Measurements from ENCODE around the gene SSTR3.
A peak's percentile ranks its signal among the peaks of the same experiment; 100 is the strongest.

Gene SSTR3

DNA sequence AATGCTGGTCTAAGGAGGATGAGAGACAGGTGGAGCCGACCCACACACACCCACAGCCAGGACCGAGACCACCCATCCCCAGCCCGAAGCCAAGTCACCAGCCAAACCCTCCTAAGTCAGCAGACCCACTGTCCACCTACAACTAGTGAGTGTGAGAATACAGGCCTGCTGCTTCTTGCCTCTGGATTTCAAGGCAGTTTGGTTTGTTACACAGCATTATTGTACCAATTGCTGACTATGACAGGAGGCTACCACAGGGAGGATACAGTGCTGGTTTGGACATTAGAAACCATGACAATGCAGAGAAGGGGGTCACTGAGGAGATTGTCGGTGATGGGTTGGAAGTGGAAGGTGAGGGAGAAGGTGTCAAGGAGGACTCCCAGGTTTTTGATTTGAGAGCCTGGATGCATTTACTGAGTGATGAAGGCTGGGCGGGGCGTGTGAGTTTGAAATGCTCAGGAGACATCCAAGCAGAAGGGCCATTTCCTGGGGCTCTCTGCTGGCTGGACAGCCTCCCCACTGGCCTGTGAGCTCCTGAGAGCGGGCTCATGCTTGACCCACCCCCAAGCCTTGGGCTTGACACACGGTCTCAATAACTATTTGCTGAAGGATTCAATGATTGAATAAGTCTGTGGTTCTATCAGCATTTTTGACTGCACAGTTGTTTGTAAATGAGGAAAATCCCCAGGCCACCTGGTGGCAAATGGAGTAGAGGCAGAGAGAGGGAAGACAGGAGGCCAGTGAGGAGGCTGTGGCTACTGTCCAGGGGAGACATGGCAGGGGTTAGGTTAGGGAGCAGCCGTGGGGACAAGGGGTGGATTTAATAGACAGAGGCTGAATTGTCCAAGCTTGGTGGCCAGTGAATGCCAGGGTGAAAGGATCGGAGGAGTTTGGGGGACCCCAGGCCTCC lies 9.4 kb upstream of the SSTR3 start:
- no peak overlapping the region for H3K4me3 ChIP-seq
- no peak overlapping the region for H3K9ac ChIP-seq
- TF ChIP-seq Cebpa-rat (IDR thresholded peaks at IDR 0.05) = no peak
- peaks cover 41% of the 10 kb centered on the region for H4K20me1 ChIP-seq
- peak overlapping the region; percentile 43; the same call in 1 of the 2 replicates for H3K4me2 ChIP-seq
- H3K36me3 ChIP-seq = peaks cover 46% of the 10 kb centered on the region
- H3K27ac ChIP-seq = no peak overlapping the region
- no peaks in the 10 kb centered on the region for H3K9me3 ChIP-seq
- H3K4me1 ChIP-seq = peaks cover 61% of the 10 kb centered on the region
- no peaks in the 10 kb centered on the region for H3K27me3 ChIP-seq

- Histone ChIP-seq H3K9ac (no peak overlapping the region), H3K9me3 (no peaks in the 10 kb centered on the region), H3K36me3 (peaks cover 35% of the 10 kb centered on the region), H3K4me3 (no peak overlapping the region), H4K20me1 (peaks cover 30% of the 10 kb centered on the region), H3K27me3 (no peaks in the 10 kb centered on the region), H3K4me1 (peaks cover 50% of the 10 kb centered on the region), H3K27ac (no peak overlapping the region), H3K4me2 (peak overlapping the region; percentile 43)
- TF ChIP-seq Cebpa-rat (IDR thresholded peaks at IDR 0.05) = no peak
Measured at GRCh38 chr22:37220543-37220981, 8.3 kb upstream of the SSTR3 start.

GRCh38 chr22:37219533-37219932 lies 7.3 kb upstream of the SSTR3 start:
- H3K4me2 ChIP-seq = peak overlapping the region; percentile 34
- H3K4me3 ChIP-seq = no peak overlapping the region
- H3K4me1 ChIP-seq = peaks cover 44% of the 10 kb centered on the region
- TF ChIP-seq Cebpa-rat (IDR thresholded peaks at IDR 0.05) = no peak
- no peaks in the 10 kb centered on the region for H3K9me3 ChIP-seq
- H3K27me3 ChIP-seq = no peaks in the 10 kb centered on the region
- no peak overlapping the region for H3K9ac ChIP-seq
- H3K36me3 ChIP-seq = peaks cover 24% of the 10 kb centered on the region
- H3K27ac ChIP-seq = no peak overlapping the region
- H4K20me1 ChIP-seq = peaks cover 20% of the 10 kb centered on the region

DNA sequence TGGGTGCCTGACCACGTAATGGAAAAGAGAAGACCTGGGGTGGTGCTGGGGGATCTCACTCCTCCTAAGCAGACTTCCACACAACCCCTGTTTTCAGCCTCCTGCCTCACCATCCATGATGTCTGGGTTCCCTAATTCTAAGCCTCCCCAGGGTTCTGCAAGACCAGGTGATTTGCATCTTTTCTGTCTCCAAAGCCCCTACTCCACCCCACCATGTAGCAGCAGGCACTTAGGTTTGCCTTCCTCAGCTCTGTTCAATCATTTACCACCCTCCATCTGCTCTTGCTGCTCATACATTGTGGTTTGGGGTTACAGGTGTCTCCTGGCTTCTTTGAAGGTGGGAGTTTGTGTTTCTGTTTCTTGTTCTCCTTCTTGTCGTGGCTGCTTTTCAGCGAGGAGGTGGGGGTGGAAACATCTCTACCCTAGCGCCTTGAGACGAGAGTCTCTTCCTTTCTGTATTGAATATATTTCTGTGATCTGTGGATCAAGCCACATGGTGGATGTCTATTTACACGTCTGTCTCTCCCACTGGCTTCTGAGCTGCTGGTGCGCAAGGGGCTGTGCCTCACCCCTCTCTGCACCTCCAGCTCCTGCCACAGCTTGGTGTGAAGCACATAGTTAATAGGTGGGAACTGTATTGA lies 6.6 kb upstream of the SSTR3 start:
- Histone ChIP-seq H3K9me3 (no peaks in the 10 kb centered on the region), H3K4me3 (no peak overlapping the region), H3K27me3 (no peaks in the 10 kb centered on the region), H4K20me1 (peaks cover 13% of the 10 kb centered on the region; the same call in 1 of the 2 replicates), H3K4me2 (peak overlapping the region; percentile 34), H3K9ac (no peak overlapping the region; the same call in 1 of the 2 replicates), H3K36me3 (peaks cover 18% of the 10 kb centered on the region), H3K4me1 (peaks cover 38% of the 10 kb centered on the region), H3K27ac (no peak overlapping the region)
- no peak for TF ChIP-seq Cebpa-rat (IDR thresholded peaks at IDR 0.05)

- H3K9me3 ChIP-seq = no peaks in the 10 kb centered on the region
- no peak overlapping the region for H3K4me3 ChIP-seq
- H3K36me3 ChIP-seq = peaks cover 13% of the 10 kb centered on the region
- H4K20me1 ChIP-seq = peaks cover 9% of the 10 kb centered on the region; the same call in 1 of the 2 replicates
- H3K9ac ChIP-seq = no peak overlapping the region
- no peak overlapping the region for H3K27ac ChIP-seq
- no peak for TF ChIP-seq Cebpa-rat (IDR thresholded peaks at IDR 0.05)
- peak overlapping the region; percentile 34 for H3K4me2 ChIP-seq
- no peaks in the 10 kb centered on the region for H3K27me3 ChIP-seq
- peaks cover 36% of the 10 kb centered on the region for H3K4me1 ChIP-seq
Measured at GRCh38 chr22:37218399-37218770, 6.1 kb upstream of the SSTR3 start.

DNA sequence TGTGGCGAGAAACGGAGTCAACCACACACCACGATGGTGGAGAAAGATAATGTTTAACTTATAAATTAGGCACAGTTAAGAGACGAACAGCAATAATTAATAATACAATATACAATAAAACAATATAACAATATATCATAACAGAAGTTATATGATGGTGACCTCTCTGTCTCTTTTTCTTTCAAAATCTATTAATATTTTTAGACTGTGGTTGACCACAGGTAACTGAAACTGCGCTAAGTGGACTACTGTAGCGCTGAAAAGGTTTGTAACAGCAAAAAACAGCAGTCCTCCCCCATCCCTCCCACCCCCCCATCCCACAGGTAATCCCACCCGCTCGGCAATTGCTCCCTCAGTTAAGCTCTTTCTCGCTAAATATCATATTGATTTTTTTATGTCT lies 3.6 kb upstream of the SSTR3 start:
- H3K27ac ChIP-seq = no peak overlapping the region
- H4K20me1 ChIP-seq = no peaks in the 10 kb centered on the region
- H3K4me1 ChIP-seq = peaks cover 38% of the 10 kb centered on the region
- no peak overlapping the region for H3K4me2 ChIP-seq
- H3K9me3 ChIP-seq = no peaks in the 10 kb centered on the region
- no peak for TF ChIP-seq Cebpa-rat (IDR thresholded peaks at IDR 0.05)
- no peak overlapping the region for H3K9ac ChIP-seq
- H3K4me3 ChIP-seq = no peak overlapping the region
- H3K27me3 ChIP-seq = no peaks in the 10 kb centered on the region
- no peaks in the 10 kb centered on the region for H3K36me3 ChIP-seq

DNA sequence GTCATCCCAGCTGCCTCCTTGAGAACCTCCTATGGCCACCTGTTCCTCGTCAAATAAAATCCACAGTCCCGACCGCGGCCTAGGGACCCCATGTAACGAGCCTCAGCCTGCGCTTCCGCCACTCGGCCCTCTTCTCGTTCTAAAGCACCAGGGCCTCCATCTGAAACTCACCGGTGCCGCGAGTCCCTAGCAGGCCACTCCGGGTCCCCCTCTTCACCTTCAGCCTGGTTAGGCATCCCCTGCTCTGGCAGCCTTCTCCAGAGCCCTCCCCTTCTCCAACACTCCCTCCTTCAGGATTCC lies 2.4 kb upstream of the SSTR3 start:
- no peak for TF ChIP-seq Cebpa-rat (IDR thresholded peaks at IDR 0.05)
- Histone ChIP-seq H3K4me2 (no peak overlapping the region), H3K9ac (no peak overlapping the region), H4K20me1 (no peaks in the 10 kb centered on the region), H3K27me3 (no peaks in the 10 kb centered on the region), H3K36me3 (no peaks in the 10 kb centered on the region), H3K4me3 (no peak overlapping the region), H3K27ac (no peak overlapping the region), H3K9me3 (no peaks in the 10 kb centered on the region), H3K4me1 (peaks cover 27% of the 10 kb centered on the region)

DNA sequence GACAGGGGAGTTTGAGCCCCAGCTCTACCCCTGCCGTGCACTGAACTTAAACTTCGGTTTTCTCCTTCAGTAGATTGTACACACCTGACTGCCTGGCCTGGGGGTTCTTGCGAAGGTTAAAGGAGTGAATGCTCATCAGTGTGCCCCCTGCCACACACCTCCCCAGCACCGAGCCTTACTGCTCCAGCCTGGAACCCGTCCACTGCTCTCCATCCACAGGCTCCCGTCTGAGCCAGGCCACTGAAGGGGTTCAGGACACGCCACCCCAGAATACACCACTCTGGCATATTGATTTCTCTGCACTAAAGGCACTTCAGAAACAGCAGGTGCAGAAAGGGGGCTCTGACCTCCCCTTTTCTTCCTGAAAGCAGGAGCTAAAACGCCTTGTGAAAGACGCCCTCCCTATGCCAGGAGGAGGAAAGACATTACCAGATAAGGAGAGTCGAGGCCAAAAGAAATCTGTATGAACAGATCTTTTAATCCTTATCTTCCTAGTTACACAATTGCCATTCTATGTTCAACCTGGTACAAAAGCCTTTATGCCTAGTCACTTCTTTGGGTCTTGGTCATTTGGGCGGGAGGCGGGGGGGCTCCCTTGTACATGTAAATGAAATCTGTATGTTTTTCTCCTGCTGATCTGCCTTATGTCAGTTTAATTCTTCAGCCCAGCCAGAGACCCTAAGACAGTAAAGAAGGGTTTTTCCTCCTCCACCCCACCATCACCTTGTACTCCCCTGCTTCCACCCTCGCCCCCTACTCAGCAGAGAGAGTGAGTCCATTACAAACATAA lies 1.9 kb upstream of the SSTR3 start:
- H3K27ac ChIP-seq = no peak overlapping the region
- no peaks in the 10 kb centered on the region for H3K27me3 ChIP-seq
- H3K9me3 ChIP-seq = no peaks in the 10 kb centered on the region
- no peak overlapping the region for H3K4me3 ChIP-seq
- H3K4me1 ChIP-seq = peaks cover 27% of the 10 kb centered on the region
- no peaks in the 10 kb centered on the region for H3K36me3 ChIP-seq
- no peaks in the 10 kb centered on the region for H4K20me1 ChIP-seq
- no peak overlapping the region for H3K9ac ChIP-seq
- H3K4me2 ChIP-seq = no peak overlapping the region
- TF ChIP-seq Cebpa-rat (IDR thresholded peaks at IDR 0.05) = no peak

- no peak overlapping the region for H3K9ac ChIP-seq
- H3K27ac ChIP-seq = no peak overlapping the region
- no peak overlapping the region for H3K4me3 ChIP-seq
- no peak overlapping the region for H3K4me2 ChIP-seq
- H3K36me3 ChIP-seq = no peaks in the 10 kb centered on the region
- no peaks in the 10 kb centered on the region for H3K27me3 ChIP-seq
- no peaks in the 10 kb centered on the region for H3K9me3 ChIP-seq
- H4K20me1 ChIP-seq = no peaks in the 10 kb centered on the region
- H3K4me1 ChIP-seq = peaks cover 27% of the 10 kb centered on the region
- TF ChIP-seq Cebpa-rat (IDR thresholded peaks at IDR 0.05) = no peak
Measured at GRCh38 chr22:37213218-37213855, 1.1 kb upstream of the SSTR3 start.
